Measurements from ENCODE around the gene KIF26B.

The KIF26B gene

GRCh38 chr1:245459621-245460020, 304.8 kb downstream of the KIF26B start:
- DNase-seq (ENCODE audit: low read depth) = no peak

GRCh38 chr1:245461681-245462080, 306.9 kb downstream of the KIF26B start:
- TF ChIP-seq CTCF (IDR thresholded peaks at IDR 0.05; ENCODE audit: control insufficient read depth, extremely low read depth, insufficient read depth) = no peak
- no peak overlapping the region for H3K4me3 ChIP-seq (ENCODE audit: low read depth, low read length)
- DNase-seq (ENCODE audit: low read depth) = no peak

More at GRCh38 chr1:245459621-245460020, 304.8 kb downstream of the KIF26B start:
- TF ChIP-seq CTCF (IDR thresholded peaks at IDR 0.05; ENCODE audit: control insufficient read depth, extremely low read depth, insufficient read depth) = no peak
- H3K4me3 ChIP-seq (ENCODE audit: low read depth, low read length) = no peak overlapping the region

GRCh38 chr1:245462161-245462560, 307.4 kb downstream of the KIF26B start:
- TF ChIP-seq CTCF (IDR thresholded peaks at IDR 0.05; ENCODE audit: control insufficient read depth, extremely low read depth, insufficient read depth) = no peak
- H3K4me3 ChIP-seq (ENCODE audit: low read depth, low read length) = no peak overlapping the region
- DNase-seq (ENCODE audit: low read depth) = no peak

- DNase-seq (ENCODE audit: low read depth) = no peak
- no peak overlapping the region for H3K4me3 ChIP-seq (ENCODE audit: low read depth, low read length)
- no peak for TF ChIP-seq CTCF (IDR thresholded peaks at IDR 0.05; ENCODE audit: control insufficient read depth, extremely low read depth, insufficient read depth)
Measured at GRCh38 chr1:245463392-245464165, 308.8 kb downstream of the KIF26B start.

- H3K4me3 ChIP-seq (ENCODE audit: low read depth, low read length) = no peak overlapping the region
- no peak for TF ChIP-seq CTCF (IDR thresholded peaks at IDR 0.05; ENCODE audit: control insufficient read depth, extremely low read depth, insufficient read depth)
- DNase-seq (ENCODE audit: low read depth) = no peak
Measured at GRCh38 chr1:245464290-245464689, 309.5 kb downstream of the KIF26B start.

- no peak for DNase-seq (ENCODE audit: low read depth)
- no peak overlapping the region for H3K4me3 ChIP-seq (ENCODE audit: low read depth, low read length)
- no peak for TF ChIP-seq CTCF (IDR thresholded peaks at IDR 0.05; ENCODE audit: control insufficient read depth, extremely low read depth, insufficient read depth)
Measured at GRCh38 chr1:245465666-245466065, 310.9 kb downstream of the KIF26B start.

- no peak for DNase-seq (ENCODE audit: low read depth)
- no peak overlapping the region for H3K4me3 ChIP-seq (ENCODE audit: low read depth, low read length)
- TF ChIP-seq CTCF (IDR thresholded peaks at IDR 0.05; ENCODE audit: control insufficient read depth, extremely low read depth, insufficient read depth) = no peak
Measured at GRCh38 chr1:245466261-245466660, 311.5 kb downstream of the KIF26B start.

Measured in LNCaP clone FGC (cell line).